Erythroblast (primary cell): ENCODE data around the gene CYB561D2.

Source experiments
- GATA1 ChIP-seq: IDR thresholded peaks from 2 replicates; pipeline ENCODE4 v1.6.1; 2011; ENCODE audit warnings: low read depth, mild to moderate bottlenecking, control low read depth, low read length, moderate library complexity
- POLR2A ChIP-seq: IDR thresholded peaks from 2 replicates; pipeline ENCODE4 v1.6.1; 2011; ENCODE audit warnings: mild to moderate bottlenecking, low read length

DNA sequence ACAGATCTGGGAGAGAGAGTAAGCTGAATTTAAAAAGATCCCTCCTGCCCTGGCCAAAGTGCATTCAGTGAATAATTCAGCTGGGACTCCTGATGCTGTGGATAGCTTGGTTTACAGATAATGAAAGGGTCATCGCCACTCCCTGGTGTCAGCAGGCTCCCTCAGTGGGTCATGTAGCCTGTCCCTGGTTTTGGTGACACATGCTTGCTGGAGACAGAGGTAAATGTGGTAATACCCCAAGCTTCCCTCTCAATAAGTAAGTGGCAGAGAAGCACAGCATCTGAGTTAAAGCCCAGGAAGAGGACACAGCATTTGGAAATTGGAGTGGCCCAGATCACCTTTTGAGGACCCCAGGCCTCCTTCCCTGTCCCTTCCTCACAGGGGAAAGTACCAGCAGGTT, 6.8 kb downstream of the CYB561D2 start:
- no peak for TF ChIP-seq POLR2A
- TF ChIP-seq GATA1: no peak
